HepG2 (cell line): Measurements from ENCODE around the gene PRR12. TPM values are rescaled to one million over a fixed set of nuclear protein-coding genes. Genes with fewer than 3 reads are reported as not detected.

ENCODE experiments used
- ATAC-seq: fragments of 200-7000 bp; cut with Tn5 transposase; 3 replicates; pipeline ENCODE4 v1.9.1; 2020; ENCODE audit warnings: mild to moderate bottlenecking, moderate library complexity
- BruUV-seq: library from RNA; stranded (reverse); fragments of 400-500 nt; replicated peaks from 2 replicates; lab custom pipeline; 2021; lab: Mats Ljungman, UMichigan
- CTCF ChIA-PET: fragments of 300-600 bp; formaldehyde crosslinking; extraction: SDS; loops from one replicate; lab custom pipeline; 2021; ENCODE audit warnings: low total read pairs, inconsistent platforms, low intra/inter-chr PET ratio; lab: Yijun Ruan, JAX
- POLR2A ChIA-PET: fragments of 350-600 bp; sonication (Branson Sonifier 250); formaldehyde crosslinking; loops from one replicate; lab custom pipeline; 2020; ENCODE audit warnings: antibody characterized with exemption, inconsistent platforms; lab: Yijun Ruan, JAX
- DNase-seq: peaks from one replicate; pipeline ENCODE4 v3.0.0-alpha.2; 2015; ENCODE audit warnings: low spot score
- FAIRE-seq: peaks from 3 replicates; lab custom pipeline; 2011; peaks lifted over from hg19 to GRCh38; lab: Jason Lieb, UNC
- H2AFZ ChIP-seq: one replicate; pipeline ENCODE4 v1.6.1; 2011; ENCODE audit warnings: low read length, inconsistent platforms
- H3K27ac ChIP-seq: fragments of 300-600 bp; 3 replicates; pipeline ENCODE4 v1.8.0; 2011; ENCODE audit warnings: mixed run types, mild to moderate bottlenecking, mixed read lengths, low read length, inconsistent platforms; ENCODE audit not compliant: insufficient read depth; ENCODE audit errors: extremely low read length
- H3K27me3 ChIP-seq, 2 experiments: fragments of 200-600 bp in 1 of 2; 2 replicates in 1 of 2; 3 replicates in 1 of 2; pipeline versions ENCODE4 v1.6.0 to v1.8.0; 2011; ENCODE audit warnings: low read length in 2 of 2, mild to moderate bottlenecking in 2 of 2, moderate library complexity in 2 of 2, inconsistent platforms in 1 of 2; ENCODE audit not compliant: insufficient read depth in 2 of 2, control insufficient read depth in 1 of 2
- H3K36me3 ChIP-seq, 2 experiments: fragments of 200-600 bp in 1 of 2; replicated peaks in 1 of 2; 2 replicates in 1 of 2; 3 replicates in 1 of 2; pipeline versions ENCODE4 v1.5.1 to v1.8.0; 2011; ENCODE audit warnings: low read length in 2 of 2, inconsistent platforms in 1 of 2; ENCODE audit not compliant: insufficient read depth in 2 of 2, control insufficient read depth in 1 of 2
- H3K4me1 ChIP-seq: 2 replicates; pipeline ENCODE4 v1.5.1; 2012; ENCODE audit warnings: low read length, inconsistent platforms; ENCODE audit not compliant: insufficient read depth
- H3K4me2 ChIP-seq: 2 replicates; pipeline ENCODE4 v1.6.0; 2011; ENCODE audit warnings: low read depth, low read length, inconsistent platforms
- H3K4me3 ChIP-seq, 3 experiments: fragments of 200-600 bp in 1 of 3; sonication (generic), shearing (Covaris generic) in 1 of 3; replicated peaks in 1 of 3; 2 replicates each; pipeline ENCODE4 v1.5.1; 2011 to 2016; ENCODE audit warnings: low read length in 3 of 3, inconsistent platforms in 2 of 3, low read depth in 2 of 3, mild to moderate bottlenecking in 2 of 3, control low read depth in 1 of 3, mixed read lengths in 1 of 3; ENCODE audit not compliant: insufficient read depth in 1 of 3
- H3K79me2 ChIP-seq: one replicate; pipeline ENCODE4 v1.6.1; 2011; ENCODE audit warnings: low read length, inconsistent platforms; ENCODE audit not compliant: insufficient read depth
- H3K9ac ChIP-seq: 2 replicates; pipeline ENCODE4 v1.6.0; 2011; ENCODE audit warnings: mild to moderate bottlenecking, low read depth, low read length, inconsistent platforms; ENCODE audit not compliant: insufficient read depth
- H3K9me3 ChIP-seq: 2 replicates; pipeline ENCODE4 v1.5.1; 2012; ENCODE audit warnings: mild to moderate bottlenecking, low read length
- H4K20me1 ChIP-seq: 2 replicates; pipeline ENCODE4 v1.6.0; 2011; ENCODE audit warnings: inconsistent platforms, mild to moderate bottlenecking, low read length, moderate library complexity; ENCODE audit not compliant: insufficient read depth
- AGO2 ChIP-seq: fragments of 200-400 bp; formaldehyde crosslinking; optimal IDR thresholded peaks from 2 replicates; pipeline ENCODE3; 2017; ENCODE audit warnings: mild to moderate bottlenecking, low read depth, low read length, moderate library complexity
- FOSL2 ChIP-seq: sonication (generic); formaldehyde crosslinking; IDR thresholded peaks from 2 replicates; pipeline ENCODE4 v1.4.0; 2020; ENCODE audit warnings: missing genetic modification reagents
- GPN1 ChIP-seq: sonication (generic); formaldehyde crosslinking; IDR thresholded peaks from 2 replicates; pipeline ENCODE4 v1.5.1; 2020; ENCODE audit warnings: missing genetic modification reagents, borderline replicate concordance
- HNRNPLL ChIP-seq: fragments of 200-400 bp; formaldehyde crosslinking; IDR thresholded peaks from 2 replicates; pipeline ENCODE4 v1.6.1; 2017; ENCODE audit warnings: mild to moderate bottlenecking, low read depth, low read length; ENCODE audit not compliant: poor library complexity, severe bottlenecking
- NFE2L1 ChIP-seq: sonication (generic); formaldehyde crosslinking; IDR thresholded peaks from 2 replicates; pipeline ENCODE4 v1.4.0; 2020; ENCODE audit warnings: missing genetic modification reagents, mild to moderate bottlenecking, borderline replicate concordance
- PAF1 ChIP-seq: IDR thresholded peaks from 2 replicates; pipeline ENCODE4 v1.6.1; 2016; ENCODE audit warnings: missing genetic modification reagents, missing compliant biosample characterization
- POLR2G ChIP-seq: fragments of 200-400 bp; formaldehyde crosslinking; IDR thresholded peaks from 2 replicates; pipeline ENCODE4 v1.6.1; 2018; ENCODE audit warnings: mild to moderate bottlenecking, low read depth, low read length, moderate library complexity
- TCF7L2 ChIP-seq: IDR thresholded peaks from 2 replicates; pipeline ENCODE4 v1.6.1; 2011; ENCODE audit warnings: mild to moderate bottlenecking, low read depth, low read length, moderate library complexity
- ZFP82 ChIP-seq: sonication (generic); formaldehyde crosslinking; IDR thresholded peaks from 2 replicates; pipeline ENCODE4 v1.5.1; 2020; ENCODE audit warnings: mild to moderate bottlenecking, missing genetic modification reagents, borderline replicate concordance
- ZNF354B ChIP-seq: sonication (generic); formaldehyde crosslinking; IDR thresholded peaks from 2 replicates; pipeline ENCODE4 v1.8.0; 2022; ENCODE audit warnings: mild to moderate bottlenecking, missing genetic modification reagents
- ZSCAN9 ChIP-seq: IDR thresholded peaks from 2 replicates; pipeline ENCODE4 v1.6.1; 2016; ENCODE audit warnings: borderline replicate concordance
- WGBS: methylation state at CpG from one replicate; pipeline ENCODE4 v1.1.6; 2017; ENCODE audit warnings: low lambda C conversion rate; 5-methylcytosine and 5-hydroxymethylcytosine counted together
- in situ Hi-C: cut with HindIII; loops from 2 replicates; pipeline ENCODE4 v1.10.0; 2017; ENCODE audit warnings: low pct_unique_long_range_greater_than_20kb; ENCODE audit not compliant: extremely low pct_ligation_motif_present
- intact Hi-C: fragments of 100-400 bp; cut with micrococcal nuclease; formaldehyde crosslinking; loops from one replicate; pipeline ENCODE4 v1.10.0; 2022; ENCODE audit not compliant: unreplicated experiment
- polyA plus RNA-seq, 8 experiments: library from polyadenylated mRNA; depleted of rRNA in 3 of 8; stranded (reverse) in 7 of 8; unstranded in 1 of 8; fragments of >200 nt; fragmentation: Illumina TruSeq in 4 of 8; extraction: Trizol in 4 of 8; gene quantifications; 2 replicates each; pipeline versions ENCODE4 v1.2.1 to v1.2.3, GENCODE V29; 2011 to 2016; ENCODE audit warnings: low read depth in 4 of 8, missing spikeins in 1 of 8, mixed read lengths in 1 of 8; ENCODE audit not compliant: insufficient read depth in 1 of 8
- total RNA-seq, 5 experiments: library from RNA; depleted of rRNA; stranded (reverse); fragments of >200 nt; fragmentation: Illumina TruSeq; extraction: Trizol; gene quantifications; 2 replicates each; pipeline ENCODE4 v1.2.3, GENCODE V29; 2016; ENCODE audit warnings: low read depth in 1 of 5
- TF ChIP-seq, protein P1 (sequence below): sonication (generic); formaldehyde crosslinking; IDR thresholded peaks from 2 replicates; pipeline ENCODE4 v1.5.0; 2020; ENCODE audit warnings: mild to moderate bottlenecking, missing genetic modification reagents, borderline replicate concordance

Gene PRR12
- total and polyA plus RNA-seq, 2 of the 13 experiments (the other 11 are each of a cell fraction or from before 2014, with no cell fraction given): 0.62 to 1.5 TPM

DNA sequence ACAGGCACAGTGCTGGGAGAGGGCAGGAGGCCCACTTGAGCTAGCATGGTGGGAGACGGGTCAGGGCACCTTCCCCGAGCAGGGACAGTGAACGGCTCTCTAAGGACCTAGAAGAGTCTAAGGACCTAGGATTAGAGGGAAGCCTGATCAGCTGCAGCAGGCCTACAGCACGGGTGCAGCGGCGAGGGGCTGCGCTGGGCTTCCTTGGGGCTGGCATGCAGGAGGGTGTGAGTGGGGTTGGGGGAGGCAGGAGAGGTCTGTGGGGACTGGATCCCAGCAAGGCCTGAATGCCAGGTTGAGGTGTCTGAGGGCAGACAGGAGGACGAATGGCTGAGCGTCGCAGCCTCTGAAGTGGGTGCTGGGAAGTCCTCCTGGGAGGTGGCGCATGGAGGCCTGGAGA, 54.6 kb downstream of the PRR12 start:
- Histone ChIP-seq H2AFZ (no peak overlapping the region), H4K20me1 (no peaks in the 10 kb centered on the region), H3K4me2 (no peak overlapping the region), H3K4me3 (no peak overlapping the region), H3K79me2 (peaks cover 31% of the 10 kb centered on the region), H3K9me3 (no peaks in the 10 kb centered on the region), H3K36me3 (peaks cover 14 to 15% of the 10 kb centered on the region in 2 experiments; a peak in 3 of 5 replicates), H3K9ac (no peak overlapping the region), H3K27me3 (no peaks in the 10 kb centered on the region), H3K27ac (no peak overlapping the region), H3K4me1 (peaks cover 40% of the 10 kb centered on the region)
- CTCF ChIA-PET: no interaction called here
- TF ChIP-seq ZFP82 (CRISPR knock-in tag) (no peak), ZSCAN9 (no peak), PAF1 (CRISPR knock-in tag) (no peak), ZNF354B (CRISPR knock-in tag) (no peak), NFE2L1 (CRISPR knock-in tag) (no peak), AGO2 (peak; percentile 50), FOSL2 (CRISPR knock-in tag) (no peak)
- DNase-seq (no peak), ATAC-seq (no peak), FAIRE-seq (no peak)
- WGBS: 97% methylated on average over 10 of the region's 11 CpGs
- no TSS peak for BruUV-seq
- intact Hi-C loops (no loop called here), in situ Hi-C loops (no loop called here)
- POLR2A ChIA-PET: interaction anchor here (1.4 to 5.8 kb wide), 2 partner anchors 18 to 31 kb away, joined by 4 to 24 read pairs; partner anchors contain the start of gene PRMT1

DNA sequence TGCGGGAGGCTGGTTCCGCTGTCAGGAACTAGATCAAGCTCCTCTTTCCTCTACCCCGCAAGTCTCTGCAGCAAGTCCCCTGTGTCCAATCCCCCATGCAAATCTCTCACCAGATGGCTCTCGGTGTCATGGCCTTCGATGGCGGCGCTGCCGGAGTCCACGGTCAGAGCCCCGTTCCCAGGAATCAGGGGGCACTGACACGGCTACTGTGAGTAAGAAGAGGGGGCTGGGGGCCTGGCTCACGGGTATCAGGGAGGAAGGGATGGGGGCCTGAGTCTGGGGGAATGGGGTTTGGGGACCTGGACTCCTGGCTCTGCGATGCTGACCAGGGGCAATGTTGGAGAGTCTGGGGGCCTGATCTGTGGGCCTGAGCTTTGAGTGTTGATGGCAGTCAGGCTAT, 55.0 kb downstream of the PRR12 start:
- Histone ChIP-seq H3K4me1 (peaks cover 40% of the 10 kb centered on the region), H2AFZ (no peak overlapping the region), H3K4me3 (no peak overlapping the region), H3K9ac (no peak overlapping the region), H4K20me1 (no peaks in the 10 kb centered on the region), H3K4me2 (no peak overlapping the region), H3K36me3 (peaks cover 15% of the 10 kb centered on the region in 2 experiments; a peak in 3 of 5 replicates), H3K27ac (no peak overlapping the region), H3K9me3 (no peaks in the 10 kb centered on the region), H3K79me2 (peaks cover 31% of the 10 kb centered on the region), H3K27me3 (no peaks in the 10 kb centered on the region)
- FAIRE-seq: no peak
- intact Hi-C loops (no loop called here), in situ Hi-C loops (no loop called here)
- ChIA-PET POLR2A (interaction anchor here (0.7 to 5.8 kb wide), 2 partner anchors 18 to 32 kb away, joined by 3 to 24 read pairs; no protein-coding TSS in a partner anchor), CTCF (no interaction called here)
- DNase-seq: no peak
- WGBS: 96% methylated on average over 13 of the region's 13 CpGs
- ATAC-seq: no peak
- BruUV-seq: no TSS peak
- TF ChIP-seq TCF7L2 (no peak), GPN1 (CRISPR knock-in tag) (no peak), HNRNPLL (no peak), POLR2G (no peak)
- TF ChIP-seq, protein P1, sequence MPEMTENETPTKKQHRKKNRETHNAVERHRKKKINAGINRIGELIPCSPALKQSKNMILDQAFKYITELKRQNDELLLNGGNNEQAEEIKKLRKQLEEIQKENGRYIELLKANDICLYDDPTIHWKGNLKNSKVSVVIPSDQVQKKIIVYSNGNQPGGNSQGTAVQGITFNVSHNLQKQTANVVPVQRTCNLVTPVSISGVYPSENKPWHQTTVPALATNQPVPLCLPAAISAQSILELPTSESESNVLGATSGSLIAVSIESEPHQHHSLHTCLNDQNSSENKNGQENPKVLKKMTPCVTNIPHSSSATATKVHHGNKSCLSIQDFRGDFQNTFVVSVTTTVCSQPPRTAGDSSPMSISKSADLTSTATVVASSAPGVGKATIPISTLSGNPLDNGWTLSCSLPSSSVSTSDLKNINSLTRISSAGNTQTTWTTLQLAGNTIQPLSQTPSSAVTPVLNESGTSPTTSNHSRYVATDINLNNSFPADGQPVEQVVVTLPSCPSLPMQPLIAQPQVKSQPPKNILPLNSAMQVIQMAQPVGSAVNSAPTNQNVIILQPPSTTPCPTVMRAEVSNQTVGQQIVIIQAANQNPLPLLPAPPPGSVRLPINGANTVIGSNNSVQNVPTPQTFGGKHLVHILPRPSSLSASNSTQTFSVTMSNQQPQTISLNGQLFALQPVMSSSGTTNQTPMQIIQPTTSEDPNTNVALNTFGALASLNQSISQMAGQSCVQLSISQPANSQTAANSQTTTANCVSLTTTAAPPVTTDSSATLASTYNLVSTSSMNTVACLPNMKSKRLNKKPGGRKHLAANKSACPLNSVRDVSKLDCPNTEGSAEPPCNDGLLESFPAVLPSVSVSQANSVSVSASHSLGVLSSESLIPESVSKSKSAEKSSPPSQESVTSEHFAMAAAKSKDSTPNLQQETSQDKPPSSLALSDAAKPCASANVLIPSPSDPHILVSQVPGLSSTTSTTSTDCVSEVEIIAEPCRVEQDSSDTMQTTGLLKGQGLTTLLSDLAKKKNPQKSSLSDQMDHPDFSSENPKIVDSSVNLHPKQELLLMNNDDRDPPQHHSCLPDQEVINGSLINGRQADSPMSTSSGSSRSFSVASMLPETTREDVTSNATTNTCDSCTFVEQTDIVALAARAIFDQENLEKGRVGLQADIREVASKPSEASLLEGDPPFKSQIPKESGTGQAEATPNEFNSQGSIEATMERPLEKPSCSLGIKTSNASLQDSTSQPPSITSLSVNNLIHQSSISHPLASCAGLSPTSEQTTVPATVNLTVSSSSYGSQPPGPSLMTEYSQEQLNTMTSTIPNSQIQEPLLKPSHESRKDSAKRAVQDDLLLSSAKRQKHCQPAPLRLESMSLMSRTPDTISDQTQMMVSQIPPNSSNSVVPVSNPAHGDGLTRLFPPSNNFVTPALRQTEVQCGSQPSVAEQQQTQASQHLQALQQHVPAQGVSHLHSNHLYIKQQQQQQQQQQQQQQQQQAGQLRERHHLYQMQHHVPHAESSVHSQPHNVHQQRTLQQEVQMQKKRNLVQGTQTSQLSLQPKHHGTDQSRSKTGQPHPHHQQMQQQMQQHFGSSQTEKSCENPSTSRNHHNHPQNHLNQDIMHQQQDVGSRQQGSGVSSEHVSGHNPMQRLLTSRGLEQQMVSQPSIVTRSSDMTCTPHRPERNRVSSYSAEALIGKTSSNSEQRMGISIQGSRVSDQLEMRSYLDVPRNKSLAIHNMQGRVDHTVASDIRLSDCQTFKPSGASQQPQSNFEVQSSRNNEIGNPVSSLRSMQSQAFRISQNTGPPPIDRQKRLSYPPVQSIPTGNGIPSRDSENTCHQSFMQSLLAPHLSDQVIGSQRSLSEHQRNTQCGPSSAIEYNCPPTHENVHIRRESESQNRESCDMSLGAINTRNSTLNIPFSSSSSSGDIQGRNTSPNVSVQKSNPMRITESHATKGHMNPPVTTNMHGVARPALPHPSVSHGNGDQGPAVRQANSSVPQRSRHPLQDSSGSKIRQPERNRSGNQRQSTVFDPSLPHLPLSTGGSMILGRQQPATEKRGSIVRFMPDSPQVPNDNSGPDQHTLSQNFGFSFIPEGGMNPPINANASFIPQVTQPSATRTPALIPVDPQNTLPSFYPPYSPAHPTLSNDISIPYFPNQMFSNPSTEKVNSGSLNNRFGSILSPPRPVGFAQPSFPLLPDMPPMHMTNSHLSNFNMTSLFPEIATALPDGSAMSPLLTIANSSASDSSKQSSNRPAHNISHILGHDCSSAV: no peak
